OCI-LY1 (cell line): ENCODE results near the gene FAM210B.

Experiments
- EZH2 ChIP-seq: fragments of 200-600 bp; sonication (generic), shearing (Covaris generic); IDR thresholded peaks from 2 replicates; pipeline ENCODE4 v1.8.0; 2017; ENCODE audit warnings: borderline replicate concordance, mixed run types, mild to moderate bottlenecking, antibody characterized with exemption, low read length, moderate library complexity, mixed read lengths
- TF ChIP-seq, protein P1 (sequence below): fragments of 200-600 bp; sonication (generic), shearing (Covaris generic); IDR thresholded peaks from 2 replicates; pipeline ENCODE4 v1.5.1; 2017; ENCODE audit warnings: mild to moderate bottlenecking, antibody characterized with exemption, low read length, moderate library complexity, mixed read lengths

DNA sequence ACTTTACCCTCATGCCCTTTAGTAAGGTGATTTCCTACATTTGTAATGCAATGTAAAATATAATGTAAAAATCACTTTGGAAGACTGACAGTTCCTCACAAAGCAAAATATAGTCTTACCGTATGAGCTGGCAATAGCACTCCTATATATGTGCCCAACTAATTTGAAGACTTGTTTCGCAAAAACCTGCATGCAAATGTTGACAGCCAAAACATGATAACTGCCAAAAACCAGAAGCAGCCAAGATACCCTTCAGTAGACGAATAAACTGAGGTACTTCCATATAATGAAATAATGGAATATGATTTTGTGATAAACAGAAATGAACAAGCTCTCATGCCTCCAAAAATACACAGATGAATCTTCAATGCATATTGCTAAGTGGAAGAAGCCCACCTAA, 19.6 kb downstream of the FAM210B start:
- TF ChIP-seq, protein P1, sequence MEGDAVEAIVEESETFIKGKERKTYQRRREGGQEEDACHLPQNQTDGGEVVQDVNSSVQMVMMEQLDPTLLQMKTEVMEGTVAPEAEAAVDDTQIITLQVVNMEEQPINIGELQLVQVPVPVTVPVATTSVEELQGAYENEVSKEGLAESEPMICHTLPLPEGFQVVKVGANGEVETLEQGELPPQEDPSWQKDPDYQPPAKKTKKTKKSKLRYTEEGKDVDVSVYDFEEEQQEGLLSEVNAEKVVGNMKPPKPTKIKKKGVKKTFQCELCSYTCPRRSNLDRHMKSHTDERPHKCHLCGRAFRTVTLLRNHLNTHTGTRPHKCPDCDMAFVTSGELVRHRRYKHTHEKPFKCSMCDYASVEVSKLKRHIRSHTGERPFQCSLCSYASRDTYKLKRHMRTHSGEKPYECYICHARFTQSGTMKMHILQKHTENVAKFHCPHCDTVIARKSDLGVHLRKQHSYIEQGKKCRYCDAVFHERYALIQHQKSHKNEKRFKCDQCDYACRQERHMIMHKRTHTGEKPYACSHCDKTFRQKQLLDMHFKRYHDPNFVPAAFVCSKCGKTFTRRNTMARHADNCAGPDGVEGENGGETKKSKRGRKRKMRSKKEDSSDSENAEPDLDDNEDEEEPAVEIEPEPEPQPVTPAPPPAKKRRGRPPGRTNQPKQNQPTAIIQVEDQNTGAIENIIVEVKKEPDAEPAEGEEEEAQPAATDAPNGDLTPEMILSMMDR: no peak
- no peak for TF ChIP-seq EZH2
